ENCODE measurements around the gene RAB3GAP2.
"Not testable (repeated sequence)": the region's sequence is repeated elsewhere in the genome, so short reads cannot be mapped to it uniquely, and the experiment has no call there.

RAB3GAP2 gene

DNA sequence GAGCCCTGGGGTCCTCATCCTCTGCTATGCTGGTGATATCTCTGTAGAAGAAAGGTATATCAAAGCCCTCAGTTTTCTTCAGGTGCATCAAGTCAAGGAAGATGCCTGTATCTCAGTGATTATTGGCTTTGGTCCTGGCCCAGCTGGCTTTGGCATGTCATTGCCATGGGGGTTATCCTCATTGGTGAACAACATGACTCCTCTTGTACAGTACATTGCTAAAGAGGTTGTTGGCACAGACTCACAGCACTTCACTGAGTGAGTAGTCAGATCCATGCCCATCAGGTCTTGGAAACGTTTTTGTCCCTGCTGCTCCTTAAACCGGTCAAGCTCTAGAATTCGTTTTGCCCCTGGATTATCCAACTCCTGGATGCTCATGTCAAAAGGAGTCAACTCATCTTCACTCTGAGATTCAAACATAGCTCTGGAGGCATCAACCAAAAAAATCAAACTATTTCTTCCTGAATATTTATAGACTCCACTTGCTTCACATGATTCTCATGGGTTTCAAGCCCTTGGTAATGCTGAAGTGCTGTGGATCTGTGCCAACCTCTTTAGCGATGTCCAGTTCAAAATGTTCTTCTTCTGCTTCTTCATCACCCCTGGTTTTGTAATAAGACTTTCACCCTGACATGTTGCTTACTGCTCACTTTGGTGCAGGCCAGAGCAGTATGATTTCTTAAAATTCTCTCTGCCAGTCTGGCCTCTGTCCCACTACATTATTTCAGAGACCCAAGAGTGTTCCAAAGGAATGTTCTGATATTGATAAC lies 43.0 kb upstream of the RAB3GAP2 start:
- no peaks in the 10 kb centered on the region for H3K9me3 ChIP-seq
- no peaks in the 10 kb centered on the region; the same call in 1 of the 2 replicates for H3K27me3 ChIP-seq
- H3K4me1 ChIP-seq, result no peaks in the 10 kb centered on the region
- no peak for DNase-seq
- H3K36me3 ChIP-seq, result no peaks in the 10 kb centered on the region
- TF ChIP-seq, protein P1, sequence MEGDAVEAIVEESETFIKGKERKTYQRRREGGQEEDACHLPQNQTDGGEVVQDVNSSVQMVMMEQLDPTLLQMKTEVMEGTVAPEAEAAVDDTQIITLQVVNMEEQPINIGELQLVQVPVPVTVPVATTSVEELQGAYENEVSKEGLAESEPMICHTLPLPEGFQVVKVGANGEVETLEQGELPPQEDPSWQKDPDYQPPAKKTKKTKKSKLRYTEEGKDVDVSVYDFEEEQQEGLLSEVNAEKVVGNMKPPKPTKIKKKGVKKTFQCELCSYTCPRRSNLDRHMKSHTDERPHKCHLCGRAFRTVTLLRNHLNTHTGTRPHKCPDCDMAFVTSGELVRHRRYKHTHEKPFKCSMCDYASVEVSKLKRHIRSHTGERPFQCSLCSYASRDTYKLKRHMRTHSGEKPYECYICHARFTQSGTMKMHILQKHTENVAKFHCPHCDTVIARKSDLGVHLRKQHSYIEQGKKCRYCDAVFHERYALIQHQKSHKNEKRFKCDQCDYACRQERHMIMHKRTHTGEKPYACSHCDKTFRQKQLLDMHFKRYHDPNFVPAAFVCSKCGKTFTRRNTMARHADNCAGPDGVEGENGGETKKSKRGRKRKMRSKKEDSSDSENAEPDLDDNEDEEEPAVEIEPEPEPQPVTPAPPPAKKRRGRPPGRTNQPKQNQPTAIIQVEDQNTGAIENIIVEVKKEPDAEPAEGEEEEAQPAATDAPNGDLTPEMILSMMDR (IDR thresholded peaks at IDR 0.05; ENCODE audit: low read depth, low read length), result no peak
- H3K4me3 ChIP-seq (ENCODE audit: low read depth, low read length), result no peak overlapping the region

DNA sequence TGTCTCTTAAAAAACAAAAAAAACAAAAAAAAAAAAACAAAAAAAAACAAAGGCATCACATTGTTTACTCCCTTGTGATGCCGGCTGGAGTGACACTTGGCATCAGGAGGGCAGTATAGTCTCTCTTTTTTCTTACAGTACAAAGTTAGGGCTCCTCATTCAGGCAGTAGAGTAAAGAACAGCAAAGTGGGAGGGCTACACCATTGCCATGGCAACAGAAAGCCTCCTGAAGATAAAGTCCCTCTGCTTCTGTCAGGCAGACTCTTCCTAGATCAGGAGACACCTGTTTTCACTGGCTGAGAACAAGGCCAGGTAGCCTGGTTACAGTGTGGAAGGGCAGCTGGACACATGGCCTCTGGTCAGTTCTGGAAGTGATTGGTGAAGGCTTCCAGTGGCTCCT lies 41.3 kb upstream of the RAB3GAP2 start:
- Histone ChIP-seq H3K9me3 (no peaks in the 10 kb centered on the region), H3K27me3 (no peaks in the 10 kb centered on the region; the same call in 1 of the 2 replicates), H3K36me3 (no peaks in the 10 kb centered on the region), H3K4me1 (no peaks in the 10 kb centered on the region), H3K4me3 (ENCODE audit: low read depth, low read length) (no peak overlapping the region)
- DNase-seq, result no peak
- TF ChIP-seq, protein P1 (IDR thresholded peaks at IDR 0.05; ENCODE audit: low read depth, low read length), result no peak

DNA sequence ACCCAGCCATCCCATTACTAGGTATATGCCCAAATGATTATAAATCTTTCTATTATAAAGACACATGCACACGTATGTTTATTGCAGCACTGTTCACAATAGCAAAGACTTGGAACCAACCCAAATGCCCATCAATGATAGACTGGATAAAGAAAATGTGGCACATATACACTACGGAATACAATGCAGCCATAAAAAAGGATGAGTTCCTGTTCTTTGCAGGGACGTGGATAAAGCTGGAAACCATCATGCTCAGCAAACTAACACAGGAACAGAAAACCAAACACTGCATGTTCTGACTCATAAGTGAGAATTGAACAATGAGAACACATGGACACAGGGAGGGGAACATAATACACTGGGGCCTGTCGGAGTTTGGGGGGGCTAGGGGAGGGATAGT lies 37.9 kb upstream of the RAB3GAP2 start:
- not testable (repeated sequence) for H3K36me3 ChIP-seq, DNase-seq

DNA sequence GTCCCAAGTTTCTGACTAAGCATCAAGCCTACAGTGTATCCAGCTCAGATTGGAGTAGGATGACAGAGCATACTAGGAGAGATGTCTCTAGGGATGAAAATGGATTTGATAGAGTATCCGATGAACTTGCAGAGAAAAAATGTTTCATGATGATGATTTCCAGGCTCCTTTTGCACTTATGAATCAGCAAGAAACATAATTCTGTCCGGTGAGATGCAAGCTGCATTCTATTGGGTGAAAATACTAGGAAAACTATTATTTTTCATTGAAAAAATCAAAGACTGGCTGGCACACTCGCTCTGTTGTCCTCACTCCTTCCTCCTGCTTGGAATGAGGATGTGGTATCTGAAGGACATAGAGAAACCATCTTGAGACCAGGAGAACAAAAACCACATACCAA lies 35.4 kb upstream of the RAB3GAP2 start:
- Histone ChIP-seq H3K27me3 (no peaks in the 10 kb centered on the region; the same call in 1 of the 2 replicates), H3K4me1 (no peaks in the 10 kb centered on the region), H3K9me3 (no peaks in the 10 kb centered on the region), H3K36me3 (no peaks in the 10 kb centered on the region), H3K4me3 (ENCODE audit: low read depth, low read length) (no peak overlapping the region)
- TF ChIP-seq, protein P1 (IDR thresholded peaks at IDR 0.05; ENCODE audit: low read depth, low read length), result no peak
- DNase-seq, result no peak

More for the DNA sequence above, 37.9 kb upstream of the RAB3GAP2 start:
- H3K4me3 ChIP-seq (ENCODE audit: low read depth, low read length); H3K9me3 ChIP-seq; H3K27me3 ChIP-seq; H3K4me1 ChIP-seq: not testable (repeated sequence)

DNA sequence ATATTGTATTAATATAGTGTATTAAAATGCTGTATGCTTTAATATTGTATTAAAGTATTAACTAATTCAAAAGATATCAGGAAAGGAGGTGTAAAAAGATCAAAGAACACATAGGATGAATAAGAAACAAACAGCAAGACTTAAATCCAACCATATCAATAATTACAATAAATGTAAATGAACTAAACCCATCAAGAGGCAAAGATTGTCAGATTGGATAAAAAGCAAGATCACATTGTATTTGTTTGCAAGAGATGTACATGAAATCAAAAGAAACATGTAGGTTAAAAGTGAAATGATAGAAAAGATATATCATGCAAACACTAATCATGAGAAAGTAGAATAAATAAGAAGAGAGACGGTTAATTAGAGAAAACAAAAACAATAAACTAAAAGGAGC lies 34.1 kb upstream of the RAB3GAP2 start:
- no peaks in the 10 kb centered on the region for H3K36me3 ChIP-seq
- H3K4me3 ChIP-seq (ENCODE audit: low read depth, low read length), result no peak overlapping the region
- H3K4me1 ChIP-seq, result no peaks in the 10 kb centered on the region
- no peaks in the 10 kb centered on the region; the same call in 1 of the 2 replicates for H3K27me3 ChIP-seq
- DNase-seq, result no peak
- no peaks in the 10 kb centered on the region for H3K9me3 ChIP-seq
- TF ChIP-seq, protein P1 (IDR thresholded peaks at IDR 0.05; ENCODE audit: low read depth, low read length), result no peak

DNA sequence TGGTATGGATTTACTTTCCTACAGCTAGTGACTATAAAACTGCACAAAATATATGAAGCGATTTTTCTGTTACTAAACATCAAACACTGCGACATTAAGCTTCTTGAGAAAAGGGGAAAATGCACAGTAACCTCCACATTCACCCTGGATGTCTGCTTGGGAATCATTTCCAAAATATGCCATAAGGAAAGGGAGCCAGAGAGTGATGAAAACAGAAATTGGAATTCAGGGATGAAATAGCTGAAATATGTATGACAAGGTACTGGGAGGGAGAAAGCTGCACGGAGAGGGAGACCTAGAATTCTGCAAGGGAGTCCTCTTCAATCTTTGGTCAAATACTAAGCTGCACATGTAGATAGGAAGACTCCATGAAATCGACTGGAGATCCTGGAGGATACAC lies 31.6 kb upstream of the RAB3GAP2 start:
- TF ChIP-seq, protein P1 (IDR thresholded peaks at IDR 0.05; ENCODE audit: low read depth, low read length), result no peak
- no peaks in the 10 kb centered on the region for H3K4me1 ChIP-seq
- H3K27me3 ChIP-seq, result no peaks in the 10 kb centered on the region; the same call in 1 of the 2 replicates
- DNase-seq, result no peak
- H3K9me3 ChIP-seq, result no peaks in the 10 kb centered on the region
- H3K36me3 ChIP-seq, result no peaks in the 10 kb centered on the region
- no peak overlapping the region for H3K4me3 ChIP-seq (ENCODE audit: low read depth, low read length)

Data from BE2C (cell line).